HepG2 (cell line): Measurements from ENCODE around the gene PARD3. TPM values are rescaled to one million over a fixed set of nuclear protein-coding genes. Genes with fewer than 3 reads are reported as not detected.

Experiments
- ATAC-seq: fragments of 200-7000 bp; cut with Tn5 transposase; 3 replicates; pipeline ENCODE4 v1.9.1; 2020; ENCODE audit warnings: mild to moderate bottlenecking, moderate library complexity
- BruUV-seq: library from RNA; stranded (reverse); fragments of 400-500 nt; replicated peaks from 2 replicates; lab custom pipeline; 2021; lab: Mats Ljungman, UMichigan
- CTCF ChIA-PET: fragments of 300-600 bp; formaldehyde crosslinking; extraction: SDS; loops from one replicate; lab custom pipeline; 2021; ENCODE audit warnings: low total read pairs, inconsistent platforms, low intra/inter-chr PET ratio; lab: Yijun Ruan, JAX
- POLR2A ChIA-PET: fragments of 350-600 bp; sonication (Branson Sonifier 250); formaldehyde crosslinking; loops from one replicate; lab custom pipeline; 2020; ENCODE audit warnings: antibody characterized with exemption, inconsistent platforms; lab: Yijun Ruan, JAX
- DNase-seq: peaks from one replicate; pipeline ENCODE4 v3.0.0-alpha.2; 2015; ENCODE audit warnings: low spot score
- FAIRE-seq: peaks from 3 replicates; lab custom pipeline; 2011; peaks lifted over from hg19 to GRCh38; lab: Jason Lieb, UNC
- H2AFZ ChIP-seq: one replicate; pipeline ENCODE4 v1.6.1; 2011; ENCODE audit warnings: low read length, inconsistent platforms
- H3K27ac ChIP-seq: fragments of 300-600 bp; 3 replicates; pipeline ENCODE4 v1.8.0; 2011; ENCODE audit warnings: mixed run types, mild to moderate bottlenecking, mixed read lengths, low read length, inconsistent platforms; ENCODE audit not compliant: insufficient read depth; ENCODE audit errors: extremely low read length
- H3K27me3 ChIP-seq, 2 experiments: fragments of 200-600 bp in 1 of 2; 2 replicates in 1 of 2; 3 replicates in 1 of 2; pipeline versions ENCODE4 v1.6.0 to v1.8.0; 2011; ENCODE audit warnings: low read length in 2 of 2, mild to moderate bottlenecking in 2 of 2, moderate library complexity in 2 of 2, inconsistent platforms in 1 of 2; ENCODE audit not compliant: insufficient read depth in 2 of 2, control insufficient read depth in 1 of 2
- H3K36me3 ChIP-seq, 2 experiments: fragments of 200-600 bp in 1 of 2; replicated peaks in 1 of 2; 2 replicates in 1 of 2; 3 replicates in 1 of 2; pipeline versions ENCODE4 v1.5.1 to v1.8.0; 2011; ENCODE audit warnings: low read length in 2 of 2, inconsistent platforms in 1 of 2; ENCODE audit not compliant: insufficient read depth in 2 of 2, control insufficient read depth in 1 of 2
- H3K4me1 ChIP-seq: 2 replicates; pipeline ENCODE4 v1.5.1; 2012; ENCODE audit warnings: low read length, inconsistent platforms; ENCODE audit not compliant: insufficient read depth
- H3K4me2 ChIP-seq: 2 replicates; pipeline ENCODE4 v1.6.0; 2011; ENCODE audit warnings: low read depth, low read length, inconsistent platforms
- H3K4me3 ChIP-seq, 3 experiments: fragments of 200-600 bp in 1 of 3; sonication (generic), shearing (Covaris generic) in 1 of 3; replicated peaks in 1 of 3; 2 replicates each; pipeline ENCODE4 v1.5.1; 2011 to 2016; ENCODE audit warnings: low read length in 3 of 3, inconsistent platforms in 2 of 3, low read depth in 2 of 3, mild to moderate bottlenecking in 2 of 3, control low read depth in 1 of 3, mixed read lengths in 1 of 3; ENCODE audit not compliant: insufficient read depth in 1 of 3
- H3K79me2 ChIP-seq: one replicate; pipeline ENCODE4 v1.6.1; 2011; ENCODE audit warnings: low read length, inconsistent platforms; ENCODE audit not compliant: insufficient read depth
- H3K9ac ChIP-seq: 2 replicates; pipeline ENCODE4 v1.6.0; 2011; ENCODE audit warnings: mild to moderate bottlenecking, low read depth, low read length, inconsistent platforms; ENCODE audit not compliant: insufficient read depth
- H3K9me3 ChIP-seq: 2 replicates; pipeline ENCODE4 v1.5.1; 2012; ENCODE audit warnings: mild to moderate bottlenecking, low read length
- H4K20me1 ChIP-seq: 2 replicates; pipeline ENCODE4 v1.6.0; 2011; ENCODE audit warnings: inconsistent platforms, mild to moderate bottlenecking, low read length, moderate library complexity; ENCODE audit not compliant: insufficient read depth
- MAFK ChIP-seq, 2 experiments: IDR thresholded peaks in 1 of 2; conservative IDR thresholded peaks in 1 of 2; 2 replicates each; pipeline ENCODE4 v1.6.1; 2011; ENCODE audit warnings: improper control_type of control experiment in 2 of 2, low read length in 2 of 2
- ZBTB33 ChIP-seq: sonication (generic); formaldehyde crosslinking; IDR thresholded peaks from 2 replicates; pipeline ENCODE4 v1.4.0; 2020; ENCODE audit warnings: missing genetic modification reagents
- ZFP41 ChIP-seq: sonication (generic); formaldehyde crosslinking; IDR thresholded peaks from 2 replicates; pipeline ENCODE4 v1.4.0; 2020; ENCODE audit warnings: mild to moderate bottlenecking, missing genetic modification reagents, borderline replicate concordance
- ZNF605 ChIP-seq: sonication (generic); formaldehyde crosslinking; IDR thresholded peaks from 2 replicates; pipeline ENCODE4 v1.8.0; 2022; ENCODE audit warnings: mild to moderate bottlenecking, missing genetic modification reagents
- WGBS: methylation state at CpG from one replicate; pipeline ENCODE4 v1.1.6; 2017; ENCODE audit warnings: low lambda C conversion rate; 5-methylcytosine and 5-hydroxymethylcytosine counted together
- in situ Hi-C: cut with HindIII; loops from 2 replicates; pipeline ENCODE4 v1.10.0; 2017; ENCODE audit warnings: low pct_unique_long_range_greater_than_20kb; ENCODE audit not compliant: extremely low pct_ligation_motif_present
- intact Hi-C: fragments of 100-400 bp; cut with micrococcal nuclease; formaldehyde crosslinking; loops from one replicate; pipeline ENCODE4 v1.10.0; 2022; ENCODE audit not compliant: unreplicated experiment
- polyA plus RNA-seq, 8 experiments: library from polyadenylated mRNA; depleted of rRNA in 3 of 8; stranded (reverse) in 7 of 8; unstranded in 1 of 8; fragments of >200 nt; fragmentation: Illumina TruSeq in 4 of 8; extraction: Trizol in 4 of 8; gene quantifications; 2 replicates each; pipeline versions ENCODE4 v1.2.1 to v1.2.3, GENCODE V29; 2011 to 2016; ENCODE audit warnings: low read depth in 4 of 8, missing spikeins in 1 of 8, mixed read lengths in 1 of 8; ENCODE audit not compliant: insufficient read depth in 1 of 8
- total RNA-seq, 5 experiments: library from RNA; depleted of rRNA; stranded (reverse); fragments of >200 nt; fragmentation: Illumina TruSeq; extraction: Trizol; gene quantifications; 2 replicates each; pipeline ENCODE4 v1.2.3, GENCODE V29; 2016; ENCODE audit warnings: low read depth in 1 of 5

PARD3 gene
- total and polyA plus RNA-seq, 2 of the 13 experiments (the other 11 are each of a cell fraction or from before 2014, with no cell fraction given), result 40.9 to 60.0 TPM

- in situ Hi-C loops (no loop called here), intact Hi-C loops (no loop called here)
- FAIRE-seq, result no peak
- Histone ChIP-seq H3K79me2 (no peaks in the 10 kb centered on the region), H3K4me1 (peaks cover 18% of the 10 kb centered on the region), H3K9ac (no peak overlapping the region), H3K27me3 (no peaks in the 10 kb centered on the region), H3K36me3 (no peaks in the 10 kb centered on the region), H3K9me3 (no peaks in the 10 kb centered on the region), H3K4me2 (no peak overlapping the region)
- DNase-seq, result no peak
- no TSS peak for BruUV-seq
- 89% methylated on average over 17 of the region's 17 CpGs for WGBS
- POLR2A ChIA-PET, result no interaction called here
- TF ChIP-seq MAFK (conservative IDR thresholded peaks at IDR 0.05 in 1 of 2, IDR thresholded peaks at IDR 0.05 in 1 of 2; ENCODE audit: low read length in 2 of 2) (peak in 1 of 2 experiments; percentile 29; a peak in 1 of 4 replicates), ZNF605 (CRISPR knock-in tag) (no peak), ZFP41 (CRISPR knock-in tag) (no peak), ZBTB33 (0 out of 2 replicates have a peak, but pooled peaks have one; percentile 33)
- TF ChIP-seq, all 625 proteins: peak for 2
- H3K27ac ChIP-seq, result no peak overlapping the region
- no peak for ATAC-seq
- no peak overlapping the region for H3K4me3 ChIP-seq
- H2AFZ ChIP-seq, result no peak overlapping the region
- CTCF ChIA-PET, result no interaction called here
- H4K20me1 ChIP-seq, result no peaks in the 10 kb centered on the region
Observed at GRCh38 chr10:34107626-34108516, 707.2 kb downstream of the PARD3 start.
